MV-4-11 (cell line): ENCODE data around the gene SEPTIN1.
"Not testable (repeated sequence)": the region's sequence is repeated elsewhere in the genome, so short reads cannot be mapped to it uniquely, and the experiment has no call there.

ENCODE experiments used
- DNase-seq: peaks from one replicate; lab custom pipeline; 2025; lab: John Stamatoyannopoulos, UW

The SEPTIN1 gene

DNA sequence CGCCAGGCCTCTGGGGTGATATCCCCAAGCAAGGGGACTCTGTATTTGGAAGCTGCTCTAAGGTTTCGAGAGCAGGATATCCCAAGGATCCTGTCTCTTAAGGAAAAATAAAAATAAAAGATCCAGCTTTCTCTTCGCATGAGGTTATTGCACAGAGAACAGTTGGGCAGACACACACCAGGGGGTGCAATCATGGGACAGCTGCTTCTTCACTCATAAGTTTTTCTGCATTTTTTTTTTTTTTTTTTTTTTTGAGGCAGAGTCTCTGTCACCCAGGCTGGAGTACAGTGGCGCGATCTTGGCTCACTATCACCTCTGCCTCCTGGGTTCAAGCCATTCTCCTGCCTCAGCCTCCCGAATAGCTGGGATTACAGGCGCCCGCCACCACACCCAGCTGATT is 40.4 kb downstream of the SEPTIN1 start:
- not testable (repeated sequence) for DNase-seq

GRCh38 chr16:30340621-30341020 is 41.7 kb downstream of the SEPTIN1 start:
- no peak for DNase-seq

DNA sequence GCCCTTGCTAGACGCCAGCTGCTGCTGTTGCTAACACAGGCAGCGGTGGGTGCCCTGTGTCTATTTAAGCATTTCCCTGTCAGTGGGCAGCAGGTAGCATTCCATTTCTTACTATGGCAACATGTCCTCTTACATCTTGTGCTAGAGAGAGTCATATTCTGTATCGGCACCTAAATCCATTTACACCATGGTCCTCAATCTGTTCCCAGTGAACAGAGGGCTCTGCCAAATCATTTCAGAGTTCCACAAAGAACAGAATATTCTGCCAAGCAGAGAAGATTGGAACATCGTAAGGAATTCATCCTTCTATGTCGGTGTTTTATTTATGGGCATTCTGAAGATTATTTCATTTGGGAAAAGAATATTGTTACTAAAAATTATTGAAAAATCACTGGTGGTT is 43.6 kb downstream of the SEPTIN1 start:
- not testable (repeated sequence) for DNase-seq

DNA sequence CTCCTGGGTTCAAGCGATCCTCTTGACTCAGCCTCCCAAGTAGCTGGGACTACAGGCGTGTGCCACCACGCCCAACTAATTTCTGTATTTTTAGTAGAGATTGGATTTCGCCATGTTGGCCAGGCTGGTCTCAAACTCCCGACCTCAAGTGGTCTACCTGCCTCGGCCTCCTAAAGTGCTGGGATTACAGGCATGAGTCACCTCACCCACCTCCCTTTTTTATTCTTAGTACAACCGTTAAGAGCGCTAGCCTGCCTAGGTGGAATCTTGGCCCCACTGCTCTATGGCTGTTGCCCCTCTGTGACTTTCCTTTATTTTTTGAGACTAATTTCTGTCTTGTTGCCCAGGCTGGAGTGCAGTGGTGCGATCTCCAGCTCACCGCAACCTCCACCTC is 44.4 kb downstream of the SEPTIN1 start:
- DNase-seq: not testable (repeated sequence)

- peak; percentile 75 for DNase-seq
Measured at GRCh38 chr16:30335598-30336474, 46.5 kb downstream of the SEPTIN1 start.

- DNase-seq: peak; percentile 75
Measured at GRCh38 chr16:30335028-30335597, 47.2 kb downstream of the SEPTIN1 start.

DNA sequence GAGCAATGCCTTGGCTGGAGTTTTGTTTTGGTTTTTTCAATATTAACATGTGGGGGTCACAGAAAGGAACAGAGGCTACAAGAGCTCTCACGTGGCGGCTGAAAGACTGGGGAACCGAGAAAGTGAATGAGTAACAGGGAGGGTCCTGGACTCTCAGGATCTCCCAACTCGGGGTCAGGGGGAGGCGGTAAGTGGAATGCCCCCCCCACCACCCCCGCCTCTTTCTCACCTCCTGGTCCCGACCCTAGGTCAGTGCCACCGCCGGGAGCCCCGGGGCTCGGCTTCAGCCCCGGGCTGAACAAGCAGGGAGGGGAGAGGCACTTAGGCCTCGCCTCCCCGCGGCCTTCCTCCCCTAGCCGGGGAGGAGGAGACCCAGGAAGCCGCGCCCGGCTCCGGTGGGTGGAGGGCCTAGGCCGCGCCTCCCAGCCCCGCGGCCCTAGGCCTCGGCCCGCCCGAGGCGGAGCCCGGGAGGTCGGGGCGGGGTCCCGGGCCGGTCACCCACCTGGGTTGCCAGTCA is 47.8 kb downstream of the SEPTIN1 start:
- DNase-seq: peak; percentile 68
